ENCODE data around the gene PRLHR.

PRLHR gene

GRCh38 chr10:118571123-118571522 lies 24.3 kb downstream of the PRLHR start:
- H3K4me1 ChIP-seq (ENCODE audit: control insufficient read depth in 1 of 2, insufficient read depth in 1 of 2, low read depth in 1 of 2, low read length in 1 of 2): no peaks in the 10 kb centered on the region
- no peak overlapping the region for H3K4me3 ChIP-seq (ENCODE audit: low read depth in 1 of 2, low read length in 1 of 2)
- TF ChIP-seq, protein P1, sequence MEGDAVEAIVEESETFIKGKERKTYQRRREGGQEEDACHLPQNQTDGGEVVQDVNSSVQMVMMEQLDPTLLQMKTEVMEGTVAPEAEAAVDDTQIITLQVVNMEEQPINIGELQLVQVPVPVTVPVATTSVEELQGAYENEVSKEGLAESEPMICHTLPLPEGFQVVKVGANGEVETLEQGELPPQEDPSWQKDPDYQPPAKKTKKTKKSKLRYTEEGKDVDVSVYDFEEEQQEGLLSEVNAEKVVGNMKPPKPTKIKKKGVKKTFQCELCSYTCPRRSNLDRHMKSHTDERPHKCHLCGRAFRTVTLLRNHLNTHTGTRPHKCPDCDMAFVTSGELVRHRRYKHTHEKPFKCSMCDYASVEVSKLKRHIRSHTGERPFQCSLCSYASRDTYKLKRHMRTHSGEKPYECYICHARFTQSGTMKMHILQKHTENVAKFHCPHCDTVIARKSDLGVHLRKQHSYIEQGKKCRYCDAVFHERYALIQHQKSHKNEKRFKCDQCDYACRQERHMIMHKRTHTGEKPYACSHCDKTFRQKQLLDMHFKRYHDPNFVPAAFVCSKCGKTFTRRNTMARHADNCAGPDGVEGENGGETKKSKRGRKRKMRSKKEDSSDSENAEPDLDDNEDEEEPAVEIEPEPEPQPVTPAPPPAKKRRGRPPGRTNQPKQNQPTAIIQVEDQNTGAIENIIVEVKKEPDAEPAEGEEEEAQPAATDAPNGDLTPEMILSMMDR (IDR thresholded peaks at IDR 0.05): no peak
- peaks cover 31% of the 10 kb centered on the region for H3K27me3 ChIP-seq
- H3K27ac ChIP-seq: no peak overlapping the region
- H3K36me3 ChIP-seq: no peaks in the 10 kb centered on the region
- H3K9me3 ChIP-seq: no peaks in the 10 kb centered on the region

DNA sequence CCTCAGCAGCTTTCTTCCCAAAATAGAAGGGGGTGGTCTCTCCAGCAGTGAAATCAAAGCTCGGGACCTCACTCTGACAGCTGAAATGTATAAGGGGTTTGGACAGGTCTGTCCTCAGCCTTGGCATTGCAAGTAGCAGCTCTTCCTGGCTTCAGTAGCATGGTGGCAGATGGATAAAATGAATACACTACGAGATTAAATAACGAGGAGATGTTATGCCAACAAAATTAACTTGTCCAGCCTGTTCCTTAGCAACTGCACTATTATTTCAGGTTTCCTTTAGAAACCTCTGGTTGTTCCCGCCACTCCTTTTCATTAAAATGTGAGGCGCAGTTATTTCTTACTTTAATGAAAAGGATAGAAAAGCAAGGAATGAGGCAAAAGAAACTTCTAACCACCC lies 24.9 kb downstream of the PRLHR start:
- no peaks in the 10 kb centered on the region for H3K9me3 ChIP-seq
- H3K4me1 ChIP-seq (ENCODE audit: control insufficient read depth in 1 of 2, insufficient read depth in 1 of 2, low read depth in 1 of 2, low read length in 1 of 2): no peaks in the 10 kb centered on the region
- TF ChIP-seq, protein P1 (IDR thresholded peaks at IDR 0.05): no peak
- no peaks in the 10 kb centered on the region for H3K36me3 ChIP-seq
- no peak overlapping the region for H3K27ac ChIP-seq
- peaks cover 25% of the 10 kb centered on the region for H3K27me3 ChIP-seq
- H3K4me3 ChIP-seq (ENCODE audit: low read depth in 1 of 2, low read length in 1 of 2): no peak overlapping the region

DNA sequence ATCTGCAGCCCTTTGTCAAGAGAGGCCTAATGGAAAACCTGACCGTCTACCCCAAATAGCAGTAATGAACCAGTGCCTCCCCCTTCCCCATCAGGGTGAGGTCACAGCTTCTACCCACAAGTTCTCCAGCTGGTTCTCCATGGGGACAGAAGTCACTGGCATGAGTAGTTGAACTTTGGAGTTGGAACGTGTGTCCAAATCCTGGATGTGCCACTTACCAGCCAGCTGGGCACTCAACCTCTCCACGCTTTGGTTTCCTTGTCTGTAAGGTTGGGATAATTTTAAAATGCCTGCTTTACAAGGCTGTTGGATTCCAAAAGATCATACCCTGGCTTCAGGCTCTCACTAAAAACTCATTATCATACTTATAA lies 25.6 kb downstream of the PRLHR start:
- H3K4me1 ChIP-seq (ENCODE audit: control insufficient read depth in 1 of 2, insufficient read depth in 1 of 2, low read depth in 1 of 2, low read length in 1 of 2): no peaks in the 10 kb centered on the region
- no peaks in the 10 kb centered on the region for H3K36me3 ChIP-seq
- H3K4me3 ChIP-seq (ENCODE audit: low read depth in 1 of 2, low read length in 1 of 2): no peak overlapping the region
- TF ChIP-seq, protein P1 (IDR thresholded peaks at IDR 0.05): no peak
- no peak overlapping the region for H3K27ac ChIP-seq
- no peaks in the 10 kb centered on the region for H3K9me3 ChIP-seq
- H3K27me3 ChIP-seq: peaks cover 21% of the 10 kb centered on the region

- H3K27me3 ChIP-seq: peaks cover 17% of the 10 kb centered on the region
- no peak overlapping the region for H3K27ac ChIP-seq
- H3K4me1 ChIP-seq (ENCODE audit: control insufficient read depth in 1 of 2, insufficient read depth in 1 of 2, low read depth in 1 of 2, low read length in 1 of 2): no peaks in the 10 kb centered on the region
- no peaks in the 10 kb centered on the region for H3K9me3 ChIP-seq
- TF ChIP-seq, protein P1 (IDR thresholded peaks at IDR 0.05): no peak
- H3K4me3 ChIP-seq (ENCODE audit: low read depth in 1 of 2, low read length in 1 of 2): no peak overlapping the region
- no peaks in the 10 kb centered on the region for H3K36me3 ChIP-seq
These were observed 26.1 kb downstream of the PRLHR start for GRCh38 chr10:118569241-118569881.

- Histone ChIP-seq H3K36me3 (no peaks in the 10 kb centered on the region), H3K9me3 (no peaks in the 10 kb centered on the region), H3K27ac (no peak overlapping the region), H3K4me3 (ENCODE audit: low read depth in 1 of 2, low read length in 1 of 2) (no peak overlapping the region), H3K4me1 (ENCODE audit: control insufficient read depth in 1 of 2, insufficient read depth in 1 of 2, low read depth in 1 of 2, low read length in 1 of 2) (no peaks in the 10 kb centered on the region), H3K27me3 (peaks cover 12% of the 10 kb centered on the region)
- TF ChIP-seq, protein P1 (IDR thresholded peaks at IDR 0.05): no peak
These were observed 27.1 kb downstream of the PRLHR start for GRCh38 chr10:118568327-118568848.

All from neutrophil (primary cell).